Neural cell (in vitro differentiated cells): ENCODE data around the gene AFF1. TPM values are rescaled to one million over a fixed set of nuclear protein-coding genes. Genes with fewer than 3 reads are reported as not detected.

Experiments used
- H2AFZ ChIP-seq: fragments of 200-600, 300-800 bp; sonication (generic), shearing (Covaris generic); 2 replicates; pipeline ENCODE4 v1.6.0; 2014; ENCODE audit warnings: low read depth, mild to moderate bottlenecking, antibody characterized with exemption, low read length, moderate library complexity
- H3F3A ChIP-seq: fragments of 200-600 bp; shearing (Covaris generic); 2 replicates; pipeline ENCODE4 v1.6.1; 2016; ENCODE audit warnings: mild to moderate bottlenecking, moderate library complexity, mixed read lengths, antibody characterized with exemption, low read length; ENCODE audit not compliant: insufficient read depth, poor library complexity, severe bottlenecking
- H3K27ac ChIP-seq: fragments of 200-600, 300-800 bp; sonication (generic), shearing (Covaris generic); 2 replicates; pipeline ENCODE4 v1.5.1; 2014; ENCODE audit warnings: mild to moderate bottlenecking, low read length, moderate library complexity
- H3K27me3 ChIP-seq: fragments of 300-800, 200-600 bp; sonication (generic), shearing (Covaris generic); 2 replicates; pipeline ENCODE4 v1.6.0; 2014; ENCODE audit warnings: mild to moderate bottlenecking, low read depth, low read length, moderate library complexity; ENCODE audit not compliant: insufficient read depth
- H3K36me3 ChIP-seq: fragments of 300-800, 200-600 bp; sonication (generic), shearing (Covaris generic); 2 replicates; pipeline ENCODE4 v1.5.1; 2014; ENCODE audit warnings: mild to moderate bottlenecking, antibody characterized with exemption, low read length, moderate library complexity; ENCODE audit not compliant: insufficient read depth
- H3K4me2 ChIP-seq: fragments of 300-800, 200-600 bp; sonication (generic), shearing (Covaris generic); 2 replicates; pipeline ENCODE4 v1.6.0; 2014; ENCODE audit warnings: mild to moderate bottlenecking, low read length
- H3K4me3 ChIP-seq: fragments of 300-800, 200-600 bp; sonication (generic), shearing (Covaris generic); 2 replicates; pipeline ENCODE4 v1.5.1; 2014; ENCODE audit warnings: mild to moderate bottlenecking, low read length, moderate library complexity
- H3K79me2 ChIP-seq: fragments of 200-600 bp; shearing (Covaris generic); replicated peaks from 2 replicates; pipeline ENCODE4 v1.6.0; 2014; ENCODE audit warnings: mild to moderate bottlenecking, low read length, moderate library complexity; ENCODE audit not compliant: insufficient read depth
- H3K9ac ChIP-seq: fragments of 300-800, 200-600 bp; sonication (generic), shearing (Covaris generic); 2 replicates; pipeline ENCODE4 v1.6.1; 2016; ENCODE audit warnings: mild to moderate bottlenecking, low read length, mixed read lengths
- H3K9me2 ChIP-seq: fragments of 200-600 bp; shearing (Covaris generic); 2 replicates; pipeline ENCODE4 v1.6.1; 2016; ENCODE audit warnings: mild to moderate bottlenecking, low read length, mixed read lengths; ENCODE audit not compliant: insufficient read depth
- H3K9me3 ChIP-seq: fragments of 200-600, 300-800 bp; sonication (generic), shearing (Covaris generic); 2 replicates; pipeline ENCODE4 v1.6.1; 2016; ENCODE audit warnings: mild to moderate bottlenecking, mixed run types, low read length, moderate library complexity, mixed read lengths
- H4K20me1 ChIP-seq: fragments of 200-600 bp; shearing (Covaris generic); 2 replicates; pipeline ENCODE4 v1.6.1; 2016; ENCODE audit warnings: mild to moderate bottlenecking, mixed run types; ENCODE audit not compliant: insufficient read depth
- EP300 ChIP-seq: fragments of 450-650 bp; conservative IDR thresholded peaks from 2 replicates; pipeline ENCODE4 v1.6.1; 2014; ENCODE audit warnings: antibody characterized with exemption, mild to moderate bottlenecking, moderate library complexity; ENCODE audit not compliant: poor library complexity, severe bottlenecking
- EZH2 ChIP-seq: fragments of 200-600, 300-800 bp; shearing (Covaris generic), sonication (generic); IDR thresholded peaks from 2 replicates; pipeline ENCODE4 v1.6.1; 2014; ENCODE audit warnings: antibody characterized with exemption, low read length, borderline replicate concordance, mild to moderate bottlenecking; ENCODE audit not compliant: insufficient read depth, poor library complexity, severe bottlenecking
- MXI1 ChIP-seq: fragments of 450-650 bp; conservative IDR thresholded peaks from 2 replicates; pipeline ENCODE4 v1.6.1; 2014; ENCODE audit warnings: antibody characterized with exemption, mild to moderate bottlenecking; ENCODE audit not compliant: poor library complexity, severe bottlenecking
- POLR2AphosphoS5 ChIP-seq: IDR thresholded peaks from 2 replicates; pipeline ENCODE4 v1.6.1; 2012
- RAD21 ChIP-seq: fragments of 450-650 bp; conservative IDR thresholded peaks from 2 replicates; pipeline ENCODE4 v1.6.1; 2014; ENCODE audit warnings: antibody characterized with exemption, mild to moderate bottlenecking, moderate library complexity
- SMC3 ChIP-seq: fragments of 450-650 bp; conservative IDR thresholded peaks from 2 replicates; pipeline ENCODE4 v1.6.1; 2014; ENCODE audit warnings: antibody characterized with exemption, mild to moderate bottlenecking, moderate library complexity; ENCODE audit not compliant: poor library complexity
- TAF1 ChIP-seq: IDR thresholded peaks from 2 replicates; pipeline ENCODE4 v1.6.1; 2012; ENCODE audit warnings: low read depth
- polyA plus RNA-seq: library from polyadenylated mRNA; depleted of rRNA; stranded (reverse); fragments of >200 nt; gene quantifications from 2 replicates; pipeline ENCODE4 v1.2.3, GENCODE V29; 2014
- TF ChIP-seq, protein P1 (sequence below): fragments of 450-650 bp; IDR thresholded peaks from 2 replicates; pipeline ENCODE4 v1.5.1; 2014; ENCODE audit warnings: antibody characterized with exemption, mild to moderate bottlenecking, moderate library complexity; ENCODE audit not compliant: poor library complexity, severe bottlenecking
- TF ChIP-seq, protein P2 (sequence below): IDR thresholded peaks from 2 replicates; pipeline ENCODE4 v1.6.1; 2012; ENCODE audit warnings: borderline replicate concordance

The AFF1 gene
- polyA plus RNA-seq, 1 donor from 2014 or later: 0.63 TPM

DNA sequence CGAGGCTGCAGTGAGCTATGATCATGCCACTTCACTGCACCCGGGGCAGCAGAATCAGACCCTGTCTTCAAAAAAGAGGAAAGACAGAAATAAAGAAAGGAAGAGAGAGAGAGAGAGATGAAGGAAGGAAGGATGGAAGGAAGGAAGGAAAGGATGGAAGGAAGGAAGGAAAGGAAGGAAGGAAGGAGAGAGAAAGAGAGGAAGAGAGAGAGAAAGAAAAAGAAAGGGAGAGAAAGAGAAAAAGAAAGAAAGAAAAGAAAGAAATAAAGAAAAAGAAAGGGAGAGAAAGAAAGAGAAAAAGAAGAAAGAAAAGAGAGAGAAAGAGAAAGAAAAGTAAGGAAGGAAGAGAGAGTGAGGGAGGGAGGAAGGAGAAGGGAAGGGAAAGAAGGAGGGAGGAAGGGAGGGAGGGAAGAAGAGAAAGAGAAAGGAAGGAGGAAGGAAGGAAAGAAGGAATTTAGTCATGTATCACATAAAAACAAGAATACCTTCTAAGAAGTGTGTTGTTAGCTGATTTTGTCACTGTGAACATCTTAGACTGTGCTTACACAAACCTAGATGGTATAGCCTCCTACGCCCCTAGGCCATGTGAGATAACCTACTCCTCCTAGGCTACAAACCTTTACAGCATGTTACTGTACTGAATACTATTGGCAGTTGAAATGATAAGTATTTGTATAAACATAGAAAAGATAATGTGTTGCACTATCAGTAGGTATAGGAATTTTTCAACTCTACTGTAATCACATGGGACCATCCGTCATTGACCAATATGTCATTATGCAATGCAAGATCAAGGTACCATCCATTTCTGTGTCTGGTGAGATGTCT lies 17.4 kb upstream of the AFF1 start:
- no peaks in the 10 kb centered on the region for H4K20me1 ChIP-seq
- TF ChIP-seq, protein P1, sequence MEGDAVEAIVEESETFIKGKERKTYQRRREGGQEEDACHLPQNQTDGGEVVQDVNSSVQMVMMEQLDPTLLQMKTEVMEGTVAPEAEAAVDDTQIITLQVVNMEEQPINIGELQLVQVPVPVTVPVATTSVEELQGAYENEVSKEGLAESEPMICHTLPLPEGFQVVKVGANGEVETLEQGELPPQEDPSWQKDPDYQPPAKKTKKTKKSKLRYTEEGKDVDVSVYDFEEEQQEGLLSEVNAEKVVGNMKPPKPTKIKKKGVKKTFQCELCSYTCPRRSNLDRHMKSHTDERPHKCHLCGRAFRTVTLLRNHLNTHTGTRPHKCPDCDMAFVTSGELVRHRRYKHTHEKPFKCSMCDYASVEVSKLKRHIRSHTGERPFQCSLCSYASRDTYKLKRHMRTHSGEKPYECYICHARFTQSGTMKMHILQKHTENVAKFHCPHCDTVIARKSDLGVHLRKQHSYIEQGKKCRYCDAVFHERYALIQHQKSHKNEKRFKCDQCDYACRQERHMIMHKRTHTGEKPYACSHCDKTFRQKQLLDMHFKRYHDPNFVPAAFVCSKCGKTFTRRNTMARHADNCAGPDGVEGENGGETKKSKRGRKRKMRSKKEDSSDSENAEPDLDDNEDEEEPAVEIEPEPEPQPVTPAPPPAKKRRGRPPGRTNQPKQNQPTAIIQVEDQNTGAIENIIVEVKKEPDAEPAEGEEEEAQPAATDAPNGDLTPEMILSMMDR: no peak
- TF ChIP-seq EP300 (no peak), RAD21 (no peak), EZH2 (no peak), MXI1 (no peak), SMC3 (no peak), POLR2AphosphoS5 (no peak), TAF1 (no peak)
- TF ChIP-seq, protein P2, sequence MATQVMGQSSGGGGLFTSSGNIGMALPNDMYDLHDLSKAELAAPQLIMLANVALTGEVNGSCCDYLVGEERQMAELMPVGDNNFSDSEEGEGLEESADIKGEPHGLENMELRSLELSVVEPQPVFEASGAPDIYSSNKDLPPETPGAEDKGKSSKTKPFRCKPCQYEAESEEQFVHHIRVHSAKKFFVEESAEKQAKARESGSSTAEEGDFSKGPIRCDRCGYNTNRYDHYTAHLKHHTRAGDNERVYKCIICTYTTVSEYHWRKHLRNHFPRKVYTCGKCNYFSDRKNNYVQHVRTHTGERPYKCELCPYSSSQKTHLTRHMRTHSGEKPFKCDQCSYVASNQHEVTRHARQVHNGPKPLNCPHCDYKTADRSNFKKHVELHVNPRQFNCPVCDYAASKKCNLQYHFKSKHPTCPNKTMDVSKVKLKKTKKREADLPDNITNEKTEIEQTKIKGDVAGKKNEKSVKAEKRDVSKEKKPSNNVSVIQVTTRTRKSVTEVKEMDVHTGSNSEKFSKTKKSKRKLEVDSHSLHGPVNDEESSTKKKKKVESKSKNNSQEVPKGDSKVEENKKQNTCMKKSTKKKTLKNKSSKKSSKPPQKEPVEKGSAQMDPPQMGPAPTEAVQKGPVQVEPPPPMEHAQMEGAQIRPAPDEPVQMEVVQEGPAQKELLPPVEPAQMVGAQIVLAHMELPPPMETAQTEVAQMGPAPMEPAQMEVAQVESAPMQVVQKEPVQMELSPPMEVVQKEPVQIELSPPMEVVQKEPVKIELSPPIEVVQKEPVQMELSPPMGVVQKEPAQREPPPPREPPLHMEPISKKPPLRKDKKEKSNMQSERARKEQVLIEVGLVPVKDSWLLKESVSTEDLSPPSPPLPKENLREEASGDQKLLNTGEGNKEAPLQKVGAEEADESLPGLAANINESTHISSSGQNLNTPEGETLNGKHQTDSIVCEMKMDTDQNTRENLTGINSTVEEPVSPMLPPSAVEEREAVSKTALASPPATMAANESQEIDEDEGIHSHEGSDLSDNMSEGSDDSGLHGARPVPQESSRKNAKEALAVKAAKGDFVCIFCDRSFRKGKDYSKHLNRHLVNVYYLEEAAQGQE: no peak
- H3K27ac ChIP-seq: no peak overlapping the region
- H3K9me2 ChIP-seq: no peaks in the 10 kb centered on the region
- H3F3A ChIP-seq: no peaks in the 10 kb centered on the region
- no peaks in the 10 kb centered on the region for H3K79me2 ChIP-seq
- no peak overlapping the region for H3K9ac ChIP-seq
- H3K27me3 ChIP-seq: no peaks in the 10 kb centered on the region
- no peaks in the 10 kb centered on the region for H3K9me3 ChIP-seq
- H3K36me3 ChIP-seq: no peaks in the 10 kb centered on the region
- H3K4me3 ChIP-seq: no peak overlapping the region
- no peak overlapping the region for H3K4me2 ChIP-seq
- H2AFZ ChIP-seq: no peak overlapping the region

DNA sequence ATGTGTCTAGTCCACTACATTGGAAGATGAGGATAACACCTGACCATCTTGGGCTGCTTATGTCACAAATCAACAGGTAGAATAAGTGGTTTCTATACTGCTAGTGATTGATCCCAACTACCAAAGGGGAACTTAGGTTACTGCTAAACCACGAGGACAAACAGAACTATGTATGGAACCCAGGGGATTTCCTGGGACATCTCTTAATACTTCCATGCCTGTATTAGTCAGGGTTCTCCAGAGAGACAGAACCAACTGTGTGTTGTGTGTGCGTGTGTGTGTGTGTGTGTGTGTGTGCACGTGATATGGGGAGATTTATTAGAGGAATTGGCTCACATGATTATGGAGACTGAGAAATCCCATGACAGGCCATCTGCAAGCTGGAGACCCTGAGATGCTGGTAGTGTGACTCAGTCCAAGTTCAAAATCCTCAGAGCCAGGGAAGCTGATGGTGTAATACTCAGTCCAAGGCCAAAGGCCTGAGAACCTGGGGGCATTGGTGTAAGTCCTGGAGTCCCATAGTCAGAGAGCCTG lies 16.2 kb upstream of the AFF1 start:
- H2AFZ ChIP-seq: no peak overlapping the region
- no peaks in the 10 kb centered on the region for H3K36me3 ChIP-seq
- H4K20me1 ChIP-seq: no peaks in the 10 kb centered on the region
- H3K9me3 ChIP-seq: no peaks in the 10 kb centered on the region
- no peaks in the 10 kb centered on the region for H3K27me3 ChIP-seq
- no peak for TF ChIP-seq RAD21
- TF ChIP-seq POLR2AphosphoS5: no peak
- no peak overlapping the region for H3K27ac ChIP-seq
- H3F3A ChIP-seq: no peaks in the 10 kb centered on the region
- H3K9me2 ChIP-seq: no peaks in the 10 kb centered on the region
- H3K4me2 ChIP-seq: no peak overlapping the region
- H3K9ac ChIP-seq: no peak overlapping the region
- no peaks in the 10 kb centered on the region for H3K79me2 ChIP-seq
- H3K4me3 ChIP-seq: no peak overlapping the region
